Calu3 (cell line): ENCODE results near the gene PTPRN2. TPM values are rescaled to one million over a fixed set of nuclear protein-coding genes. Genes with fewer than 3 reads are reported as not detected.
"Not testable (repeated sequence)": the region's sequence is repeated elsewhere in the genome, so short reads cannot be mapped to it uniquely, and the experiment has no call there.

Source experiments
- BruUV-seq: library from RNA; stranded (reverse); fragments of 400-500 nt; replicated peaks from 2 replicates; lab custom pipeline; 2021; lab: Mats Ljungman, UMichigan
- CTCF ChIA-PET: fragments of 300-600 bp; sonication (Branson Sonifier 250); formaldehyde crosslinking; loops from one replicate; lab custom pipeline; 2022; ENCODE audit warnings: antibody characterized with exemption; lab: Charles Lee
- DNase-seq: peaks from one replicate; pipeline ENCODE4 v3.0.0; 2022
- H3K27ac Mint-ChIP-seq: one replicate; pipeline ENCODE4 v1.8.0; 2022; ENCODE audit warnings: mixed read lengths; ENCODE audit not compliant: unreplicated experiment
- H3K27me3 Mint-ChIP-seq: one replicate; pipeline ENCODE4 v1.8.0; 2022; ENCODE audit warnings: mixed read lengths; ENCODE audit not compliant: unreplicated experiment
- H3K36me3 Mint-ChIP-seq: one replicate; pipeline ENCODE4 v1.8.0; 2022; ENCODE audit warnings: mild to moderate bottlenecking, moderate library complexity, mixed read lengths; ENCODE audit not compliant: insufficient read depth, unreplicated experiment
- H3K4me1 Mint-ChIP-seq: one replicate; pipeline ENCODE4 v1.8.0; 2022; ENCODE audit warnings: mild to moderate bottlenecking, low read depth, mixed read lengths; ENCODE audit not compliant: unreplicated experiment
- H3K4me3 Mint-ChIP-seq: one replicate; pipeline ENCODE4 v1.8.0; 2022; ENCODE audit warnings: mild to moderate bottlenecking, low read depth, moderate library complexity, mixed read lengths; ENCODE audit not compliant: unreplicated experiment
- H3K9me3 Mint-ChIP-seq: one replicate; pipeline ENCODE4 v1.8.0; 2022; ENCODE audit warnings: low read depth, mixed read lengths; ENCODE audit not compliant: unreplicated experiment
- intact Hi-C: fragments of 100-400 bp; cut with micrococcal nuclease; formaldehyde crosslinking; loops from one replicate; pipeline ENCODE4 v1.10.0; 2022; ENCODE audit not compliant: unreplicated experiment
- total RNA-seq: library from RNA; stranded (reverse); gene quantifications from 2 replicates; pipeline ENCODE4 v1.2.3, GENCODE V29; 2022
- TF ChIP-seq, protein P1 (sequence below): fragments of 200-600 bp; IDR thresholded peaks from one replicate; pipeline ENCODE4 v1.8.0; 2022; ENCODE audit warnings: antibody characterized with exemption; ENCODE audit not compliant: unreplicated experiment

The PTPRN2 gene
- total RNA-seq, 1 experiment from 2014 or later = 2.0 TPM

- intact Hi-C loops = no loop called here
- no peaks in the 10 kb centered on the region for H3K4me1 Mint-ChIP-seq
- TF ChIP-seq, protein P1, sequence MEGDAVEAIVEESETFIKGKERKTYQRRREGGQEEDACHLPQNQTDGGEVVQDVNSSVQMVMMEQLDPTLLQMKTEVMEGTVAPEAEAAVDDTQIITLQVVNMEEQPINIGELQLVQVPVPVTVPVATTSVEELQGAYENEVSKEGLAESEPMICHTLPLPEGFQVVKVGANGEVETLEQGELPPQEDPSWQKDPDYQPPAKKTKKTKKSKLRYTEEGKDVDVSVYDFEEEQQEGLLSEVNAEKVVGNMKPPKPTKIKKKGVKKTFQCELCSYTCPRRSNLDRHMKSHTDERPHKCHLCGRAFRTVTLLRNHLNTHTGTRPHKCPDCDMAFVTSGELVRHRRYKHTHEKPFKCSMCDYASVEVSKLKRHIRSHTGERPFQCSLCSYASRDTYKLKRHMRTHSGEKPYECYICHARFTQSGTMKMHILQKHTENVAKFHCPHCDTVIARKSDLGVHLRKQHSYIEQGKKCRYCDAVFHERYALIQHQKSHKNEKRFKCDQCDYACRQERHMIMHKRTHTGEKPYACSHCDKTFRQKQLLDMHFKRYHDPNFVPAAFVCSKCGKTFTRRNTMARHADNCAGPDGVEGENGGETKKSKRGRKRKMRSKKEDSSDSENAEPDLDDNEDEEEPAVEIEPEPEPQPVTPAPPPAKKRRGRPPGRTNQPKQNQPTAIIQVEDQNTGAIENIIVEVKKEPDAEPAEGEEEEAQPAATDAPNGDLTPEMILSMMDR = no peak
- no peaks in the 10 kb centered on the region for H3K36me3 Mint-ChIP-seq
- no peak overlapping the region for H3K4me3 Mint-ChIP-seq
- BruUV-seq = no TSS peak
- H3K9me3 Mint-ChIP-seq = peaks cover 19% of the 10 kb centered on the region
- DNase-seq = no peak
- CTCF ChIA-PET = no interaction called here
- H3K27ac Mint-ChIP-seq = no peak overlapping the region
- H3K27me3 Mint-ChIP-seq = no peaks in the 10 kb centered on the region
These were observed 287.2 kb downstream of the PTPRN2 start for GRCh38 chr7:158300427-158300826.

DNA sequence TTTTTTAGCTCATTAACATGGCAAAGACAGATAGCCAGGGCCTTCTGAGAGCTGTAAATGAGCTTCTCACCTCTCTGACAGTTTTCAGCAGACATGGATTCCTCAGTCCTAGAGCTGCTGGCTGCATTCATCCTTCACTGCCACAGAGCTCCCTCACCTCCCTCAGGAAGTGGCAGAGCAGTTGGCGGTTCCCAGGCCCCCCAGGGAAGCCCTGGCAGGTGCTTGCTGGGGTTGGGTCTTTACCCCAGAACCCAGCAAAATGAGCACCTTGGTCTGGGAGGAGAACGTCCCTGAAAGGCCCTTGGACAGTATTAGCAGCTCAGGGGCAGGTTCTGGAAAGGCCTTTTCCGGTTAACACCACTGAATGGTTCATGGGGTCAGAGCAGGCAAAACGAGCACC, 288.0 kb downstream of the PTPRN2 start:
- Mint-ChIP-seq H3K27me3 (no peaks in the 10 kb centered on the region), H3K9me3 (peaks cover 15% of the 10 kb centered on the region), H3K27ac (no peak overlapping the region), H3K4me3 (no peak overlapping the region), H3K4me1 (no peaks in the 10 kb centered on the region), H3K36me3 (no peaks in the 10 kb centered on the region)
- DNase-seq = no peak
- intact Hi-C loops = no loop called here
- no TSS peak for BruUV-seq
- CTCF ChIA-PET = no interaction called here
- TF ChIP-seq, protein P1 = no peak

DNA sequence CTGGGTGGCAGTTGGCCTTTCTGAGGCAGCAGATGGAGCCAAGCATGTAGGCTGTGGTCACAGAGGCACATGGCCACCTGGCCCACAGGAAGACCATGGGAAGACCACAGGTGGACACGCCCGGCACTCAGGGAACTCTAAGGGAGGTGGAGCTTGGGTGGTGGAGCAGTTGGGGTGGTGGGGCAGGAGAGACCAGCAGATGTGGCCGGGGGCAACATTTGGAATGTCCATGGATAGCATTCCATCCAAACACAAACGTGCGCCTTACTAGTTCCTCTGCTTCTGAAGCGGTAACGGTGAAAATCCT, 290.9 kb downstream of the PTPRN2 start:
- BruUV-seq = no TSS peak
- intact Hi-C loops = no loop called here
- Mint-ChIP-seq H3K4me1 (no peaks in the 10 kb centered on the region), H3K27ac (no peak overlapping the region), H3K9me3 (peaks cover 12% of the 10 kb centered on the region), H3K27me3 (no peaks in the 10 kb centered on the region), H3K36me3 (no peaks in the 10 kb centered on the region), H3K4me3 (no peak overlapping the region)
- TF ChIP-seq, protein P1 = no peak
- no peak for DNase-seq
- CTCF ChIA-PET = no interaction called here

DNA sequence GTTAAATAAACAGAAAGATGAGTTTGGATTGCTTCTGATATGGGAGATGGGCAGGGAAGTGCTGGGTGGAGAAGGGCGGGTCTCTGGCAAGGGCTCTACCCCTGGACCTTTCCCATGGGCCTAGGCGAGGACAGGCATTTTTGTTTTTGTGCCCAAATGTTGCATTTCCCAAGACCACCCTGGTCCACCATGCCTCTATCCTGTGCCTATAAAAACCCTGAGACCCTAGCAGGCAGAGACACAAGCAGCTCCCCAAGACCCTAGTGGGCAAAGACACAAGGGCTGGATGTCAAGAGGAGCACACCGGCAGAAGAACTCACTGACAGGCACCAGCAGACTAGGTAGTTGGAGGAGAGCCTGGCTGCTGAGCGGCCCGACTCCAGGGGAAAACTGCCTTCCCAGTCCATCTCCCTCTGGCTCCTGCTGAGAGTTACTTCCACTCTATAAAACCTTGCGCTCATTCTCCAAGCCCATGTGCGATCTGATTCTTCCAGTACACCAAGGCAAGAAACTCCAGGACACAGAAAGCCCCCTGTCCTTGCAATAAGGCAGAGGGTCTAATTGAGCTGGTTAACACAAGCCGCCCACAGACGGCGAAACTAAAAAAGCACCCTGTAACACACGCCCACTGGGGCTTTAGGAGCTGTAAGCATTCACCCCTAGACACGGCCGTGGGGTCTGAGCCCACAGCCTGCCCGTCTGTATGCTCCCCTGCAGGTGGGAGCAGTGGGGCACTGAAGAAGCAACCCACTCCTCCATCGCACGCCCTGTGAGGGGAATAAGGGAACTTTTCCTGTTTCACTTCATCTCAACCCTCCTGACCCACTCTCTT, 291.4 kb downstream of the PTPRN2 start:
- intact Hi-C loops = no loop called here
- Mint-ChIP-seq H3K27me3 (no peaks in the 10 kb centered on the region), H3K4me1 (no peaks in the 10 kb centered on the region), H3K9me3 (peaks cover 10% of the 10 kb centered on the region), H3K4me3 (no peak overlapping the region), H3K36me3 (no peaks in the 10 kb centered on the region), H3K27ac (no peak overlapping the region)
- BruUV-seq = no TSS peak
- CTCF ChIA-PET = no interaction called here
- DNase-seq = no peak
- TF ChIP-seq, protein P1 = no peak

DNA sequence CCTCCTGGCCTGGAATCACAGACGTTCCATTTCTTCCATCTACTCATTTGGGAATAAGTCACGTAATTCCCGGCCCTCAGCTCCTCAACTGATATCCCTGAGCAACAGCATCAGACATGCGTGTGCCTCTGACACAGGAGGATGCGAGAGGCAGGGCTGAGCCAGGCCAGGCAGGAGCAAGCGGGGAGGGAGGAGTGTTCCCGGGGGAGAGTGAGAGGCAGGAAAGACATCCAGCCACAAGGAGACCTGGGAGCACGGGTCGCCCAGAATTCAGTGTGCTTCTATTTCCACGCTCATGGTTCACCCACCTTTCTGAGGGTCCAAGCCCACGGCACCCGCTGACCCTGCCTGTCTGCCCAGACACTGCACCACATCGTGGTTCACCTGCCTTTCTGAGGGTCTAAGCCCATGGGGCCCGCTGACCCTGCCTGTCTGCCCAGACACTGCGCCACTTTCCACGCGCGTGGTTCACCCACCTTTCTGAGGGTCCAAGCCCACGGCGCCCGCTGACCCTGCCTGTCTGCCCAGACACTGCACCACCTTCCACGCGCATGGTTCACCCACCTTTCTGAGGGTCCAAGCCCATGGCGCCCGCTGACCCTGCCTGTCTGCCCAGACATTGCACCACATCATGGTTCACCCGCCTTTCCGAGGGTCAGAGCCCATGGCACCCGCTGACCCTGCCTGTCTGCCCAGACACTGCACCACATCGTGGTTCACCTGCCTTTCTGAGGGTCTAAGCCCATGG, 293.0 kb downstream of the PTPRN2 start:
- H3K27me3 Mint-ChIP-seq, intact Hi-C loops, H3K4me3 Mint-ChIP-seq, H3K27ac Mint-ChIP-seq, H3K36me3 Mint-ChIP-seq, H3K9me3 Mint-ChIP-seq, CTCF ChIA-PET, BruUV-seq, H3K4me1 Mint-ChIP-seq, DNase-seq: not testable (repeated sequence)
